ENCODE results near the gene EVX1.

The EVX1 gene

GRCh38 chr7:27235387-27236311, 7.0 kb upstream of the EVX1 start:
- peak; percentile 81 for DNase-seq (ENCODE audit: low spot score)

- no peak for DNase-seq (ENCODE audit: low spot score)
Measured at GRCh38 chr7:27237735-27238334, 4.8 kb upstream of the EVX1 start.

GRCh38 chr7:27238979-27239386, 3.6 kb upstream of the EVX1 start:
- no peak for DNase-seq (ENCODE audit: low spot score)

GRCh38 chr7:27239387-27240014, 3.1 kb upstream of the EVX1 start:
- DNase-seq (ENCODE audit: low spot score), result peak; percentile 60

- DNase-seq (ENCODE audit: low spot score), result no peak
Measured at GRCh38 chr7:27240015-27240731, 2.4 kb upstream of the EVX1 start.

- DNase-seq (ENCODE audit: low spot score), result no peak
Measured at GRCh38 chr7:27241189-27242056, 1.2 kb upstream of the EVX1 start.

GRCh38 chr7:27242154-27242553, 448 bp upstream of the EVX1 start:
- DNase-seq (ENCODE audit: low spot score), result no peak

- DNase-seq (ENCODE audit: low spot score), result no peak
Measured at GRCh38 chr7:27243340-27244163, 950 bp downstream of the EVX1 start.

GRCh38 chr7:27244488-27245123, 2.0 kb downstream of the EVX1 start:
- DNase-seq (ENCODE audit: low spot score), result no peak

GRCh38 chr7:27245124-27245797, 2.7 kb downstream of the EVX1 start:
- no peak for DNase-seq (ENCODE audit: low spot score)

GRCh38 chr7:27245798-27246691, 3.4 kb downstream of the EVX1 start:
- DNase-seq (ENCODE audit: low spot score), result no peak

GRCh38 chr7:27247000-27247399, 4.4 kb downstream of the EVX1 start:
- peak; percentile 13 for DNase-seq (ENCODE audit: low spot score)

GRCh38 chr7:27247452-27248426, 5.1 kb downstream of the EVX1 start:
- DNase-seq (ENCODE audit: low spot score), result peak; percentile 13

GRCh38 chr7:27248427-27248806, 5.8 kb downstream of the EVX1 start:
- DNase-seq (ENCODE audit: low spot score), result peak; percentile 6

GRCh38 chr7:27248911-27249723, 6.5 kb downstream of the EVX1 start:
- peak; percentile 2 for DNase-seq (ENCODE audit: low spot score)
